GM21515 (cell line): ENCODE results near the gene RHBG.
"Not testable (repeated sequence)": the region's sequence is repeated elsewhere in the genome, so short reads cannot be mapped to it uniquely, and the experiment has no call there.

ENCODE experiments used
- ATAC-seq: cut with Tn5 transposase; IDR thresholded peaks from one replicate; pipeline ENCODE4 v1.9.1; 2021; ENCODE audit not compliant: unreplicated experiment

The RHBG gene

DNA sequence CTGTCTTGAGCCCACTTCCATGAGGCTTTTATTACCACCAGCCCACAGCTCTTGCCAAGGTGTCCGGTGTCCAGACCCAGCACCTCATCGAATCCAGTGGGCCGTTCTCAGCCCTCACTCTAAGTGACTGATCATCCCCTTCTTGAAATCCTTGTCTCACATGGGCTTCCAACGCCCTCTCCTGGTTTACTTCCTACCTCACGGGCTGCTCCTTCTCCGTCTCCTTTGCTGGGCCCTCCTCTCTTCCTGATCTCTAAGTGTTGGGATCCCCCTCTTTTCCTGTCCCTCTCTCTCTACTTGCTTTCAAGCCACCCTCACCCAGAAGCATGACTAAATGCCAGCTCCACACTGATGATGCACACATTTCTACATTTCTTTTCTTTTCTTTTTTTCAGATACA is 9.0 kb upstream of the RHBG start:
- ATAC-seq, result no peak

DNA sequence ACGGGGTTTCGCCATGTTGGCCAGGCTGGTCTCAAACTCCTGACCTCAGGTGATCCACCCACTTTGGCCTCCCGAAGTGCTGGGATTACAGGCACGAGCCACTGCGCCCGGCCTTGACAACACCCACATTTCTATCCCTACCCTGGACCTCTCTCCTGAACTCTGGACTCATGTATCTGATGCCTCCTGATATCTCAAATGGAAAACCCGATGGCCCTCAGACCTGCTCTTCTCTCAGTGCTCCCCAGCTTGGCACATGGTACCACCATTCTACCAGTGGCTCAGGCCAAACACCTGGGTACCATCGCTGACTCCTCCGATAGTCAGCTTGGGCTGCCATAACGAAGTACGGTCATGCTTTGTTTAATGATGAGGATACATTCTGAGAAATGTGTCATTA is 8.5 kb upstream of the RHBG start:
- ATAC-seq, result no peak

DNA sequence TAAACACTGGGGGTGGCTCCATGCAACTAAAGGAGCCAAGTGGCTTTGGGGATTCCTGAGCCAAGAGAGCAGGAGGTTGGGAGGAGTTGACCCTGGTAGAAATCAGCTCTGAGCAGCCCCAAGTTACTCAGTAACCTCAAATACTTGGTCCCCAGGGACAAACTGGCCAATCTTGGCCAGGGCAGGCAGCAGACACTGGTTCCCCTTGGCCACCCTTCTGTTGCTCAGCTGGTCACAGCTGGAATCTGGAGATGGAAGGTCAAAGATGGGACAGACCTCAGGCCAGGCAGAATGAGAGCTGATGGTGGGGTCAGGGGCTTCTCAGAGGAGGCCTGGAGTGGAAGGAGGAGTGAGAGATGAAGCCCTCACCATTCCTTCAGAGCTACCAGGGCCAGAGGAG is 3.3 kb upstream of the RHBG start:
- ATAC-seq, result no peak

DNA sequence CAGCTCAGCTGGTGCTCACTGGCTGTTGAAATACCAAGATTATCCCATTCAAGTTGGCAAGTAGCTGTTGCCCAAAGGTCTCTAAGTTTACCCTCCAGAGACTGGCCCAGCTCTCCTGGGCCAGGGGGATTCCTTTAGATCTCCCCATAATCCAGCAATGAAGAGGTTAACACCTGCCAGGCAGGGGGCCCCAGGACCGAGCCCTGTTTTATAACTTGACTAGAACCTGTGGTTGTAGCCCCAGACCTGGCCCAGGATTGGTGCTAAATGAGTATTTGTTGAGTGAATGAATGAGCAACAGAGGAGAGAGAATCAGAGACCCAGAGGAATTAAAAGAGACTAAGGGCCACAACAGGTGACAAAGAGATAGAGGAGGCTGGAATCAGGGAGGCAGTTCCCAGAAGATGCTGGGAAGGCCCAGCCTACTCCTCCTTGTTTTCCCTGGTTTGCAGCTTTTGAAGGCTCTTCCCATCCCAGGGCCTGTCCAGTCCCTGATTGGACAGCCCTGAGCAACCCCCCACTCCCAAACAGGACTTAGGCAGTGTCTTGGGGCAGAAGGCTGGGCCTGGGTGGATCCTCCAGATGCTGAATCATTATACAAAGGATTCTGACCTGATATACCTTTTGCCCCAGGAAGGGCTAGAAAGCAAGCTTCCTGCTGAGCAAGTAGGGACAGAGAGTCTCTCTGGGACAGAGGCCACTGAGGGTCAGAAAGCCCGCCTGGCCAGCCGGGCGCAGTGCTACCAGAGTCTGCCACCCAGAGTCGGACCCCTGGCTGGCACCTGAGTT is 2.4 kb upstream of the RHBG start:
- ATAC-seq, result no peak

DNA sequence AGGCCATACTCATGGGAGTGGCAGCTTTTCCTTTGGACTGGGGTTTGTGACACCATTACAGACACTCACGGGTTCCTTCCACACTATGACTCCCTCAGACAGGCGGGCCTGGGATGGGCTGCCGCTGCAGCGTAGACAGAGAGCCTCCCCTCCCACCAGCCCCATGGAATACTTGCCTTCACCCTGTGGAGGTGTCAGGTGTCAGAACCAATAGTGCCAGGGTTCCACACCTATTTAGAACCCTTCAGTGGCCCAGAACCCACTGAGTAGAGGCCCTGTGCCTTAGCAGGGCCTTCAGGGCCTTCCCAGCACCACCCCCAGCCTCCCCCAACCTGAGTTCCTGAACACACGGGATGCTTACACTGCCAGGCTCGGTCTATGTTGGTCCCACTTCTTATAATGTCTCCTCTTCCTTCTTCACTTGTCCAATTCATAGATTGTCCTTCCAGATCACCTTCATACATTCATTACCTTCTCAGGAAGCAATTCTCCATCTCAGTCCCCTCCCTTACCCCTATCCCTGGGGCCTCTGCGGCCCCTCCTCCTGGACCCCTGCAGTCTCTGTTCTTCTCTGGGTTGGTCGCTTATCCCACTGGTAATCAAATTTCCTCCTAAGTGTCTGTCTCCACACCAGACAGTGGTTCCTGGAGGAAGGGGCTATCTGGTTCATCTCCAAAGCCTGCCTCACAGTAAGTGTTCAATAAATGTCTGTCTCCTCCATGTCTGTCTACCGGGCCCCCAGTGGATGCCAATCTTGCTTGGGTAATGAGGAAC is 1.4 kb upstream of the RHBG start:
- no peak for ATAC-seq

DNA sequence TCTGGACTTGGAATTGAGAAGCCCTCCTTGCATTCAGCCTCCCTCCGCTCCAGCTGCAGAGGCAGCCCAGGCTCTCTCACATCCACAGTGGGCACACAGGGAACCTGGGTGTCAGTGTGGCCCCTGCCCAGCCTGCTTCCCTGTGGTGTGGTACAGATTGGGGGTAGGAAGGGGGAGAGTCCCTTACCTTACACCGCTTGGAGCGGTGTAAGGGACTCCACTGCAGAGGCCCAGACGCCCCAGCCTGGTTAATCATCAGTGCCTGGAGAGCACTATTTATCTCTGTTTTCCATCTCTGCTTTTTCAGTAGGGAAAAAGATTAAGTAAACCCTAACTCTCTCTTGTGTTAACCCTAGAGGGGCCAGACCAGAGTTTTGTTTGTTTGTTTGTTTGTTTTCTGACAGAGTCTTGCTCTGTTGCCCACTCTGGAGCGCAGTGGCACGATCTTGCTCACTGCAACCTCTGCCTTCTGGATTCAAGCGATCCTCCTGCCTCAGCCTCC is 803 bp upstream of the RHBG start:
- ATAC-seq, result no peak

DNA sequence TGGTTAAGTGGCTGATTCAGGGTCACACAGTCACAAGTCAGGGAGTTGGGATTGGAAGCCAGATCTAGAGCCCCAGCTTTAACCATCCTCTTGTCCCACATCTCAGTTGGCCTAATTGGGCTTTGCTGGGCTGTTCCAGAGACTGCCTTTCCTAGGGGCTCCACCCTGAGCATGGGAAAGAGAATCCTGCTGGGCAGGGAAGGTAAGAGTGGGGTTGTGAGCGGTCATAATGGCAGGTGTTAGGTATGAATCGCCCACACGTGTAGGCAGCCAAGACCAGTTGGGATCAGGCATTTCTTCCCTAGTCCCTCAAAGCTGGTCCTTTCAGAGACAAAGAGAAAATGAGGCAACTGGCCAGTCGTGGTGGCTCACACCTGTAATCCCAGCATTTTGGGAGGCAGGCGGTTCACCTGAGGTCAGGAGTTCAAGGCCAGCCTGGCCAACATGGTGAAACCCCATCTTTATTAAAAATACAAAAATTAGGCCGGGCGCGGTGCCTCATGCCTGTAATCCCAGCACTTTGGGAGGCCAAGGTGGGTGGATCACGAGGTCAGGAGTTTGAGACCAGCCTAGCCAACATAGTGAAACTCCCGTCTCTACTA is 775 bp downstream of the RHBG start:
- ATAC-seq, result not testable (repeated sequence)

DNA sequence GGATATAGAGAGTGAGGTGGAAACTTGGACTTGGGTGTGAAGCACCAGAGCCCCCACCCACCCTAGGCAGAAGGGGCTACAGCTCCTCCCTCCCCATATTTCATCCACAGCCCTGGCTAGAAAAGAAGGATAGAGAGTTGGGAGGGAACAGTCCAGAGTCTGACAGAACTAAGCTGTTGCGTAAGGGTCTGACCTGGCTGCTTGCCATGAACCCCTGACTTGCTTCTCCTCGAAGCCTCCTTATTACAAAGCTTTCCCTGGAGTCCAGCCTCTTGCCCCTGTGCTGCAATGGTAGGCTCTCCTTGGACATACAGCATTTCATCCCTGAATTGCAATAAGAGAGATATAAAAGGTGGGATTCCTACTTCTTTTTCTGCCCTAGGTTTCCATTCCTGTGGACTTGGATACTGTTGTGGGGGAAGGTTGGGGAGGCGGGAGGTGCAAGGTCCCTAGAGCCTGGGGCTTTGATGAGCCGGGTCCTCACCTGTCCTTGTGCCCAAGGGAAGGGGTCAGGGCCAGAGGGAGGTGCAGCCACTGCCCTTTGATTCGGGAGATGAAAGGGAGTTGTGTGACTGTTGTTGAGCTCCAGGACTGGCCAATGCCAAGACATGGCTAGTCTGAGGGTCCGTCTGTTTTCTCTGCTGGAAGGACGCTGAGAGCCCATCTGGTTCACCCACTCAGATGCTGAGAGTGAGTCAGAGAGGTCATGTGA is 2.7 kb downstream of the RHBG start:
- ATAC-seq, result no peak

DNA sequence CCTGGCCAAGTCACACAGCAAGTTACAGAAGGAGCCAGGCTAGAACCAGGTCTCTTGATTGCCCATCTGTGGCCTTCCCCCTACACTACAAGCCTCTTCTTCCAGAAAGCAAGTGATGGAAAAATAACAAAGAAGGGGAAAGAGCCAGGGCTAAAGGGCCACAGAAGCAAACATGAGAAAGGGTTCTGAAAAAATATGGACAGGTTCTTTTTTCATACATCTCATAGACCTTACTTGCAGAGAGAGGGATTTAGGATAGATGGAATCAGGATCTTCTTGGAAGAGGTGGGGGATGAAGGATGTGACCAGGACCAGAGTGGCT is 3.2 kb downstream of the RHBG start:
- ATAC-seq, result no peak

DNA sequence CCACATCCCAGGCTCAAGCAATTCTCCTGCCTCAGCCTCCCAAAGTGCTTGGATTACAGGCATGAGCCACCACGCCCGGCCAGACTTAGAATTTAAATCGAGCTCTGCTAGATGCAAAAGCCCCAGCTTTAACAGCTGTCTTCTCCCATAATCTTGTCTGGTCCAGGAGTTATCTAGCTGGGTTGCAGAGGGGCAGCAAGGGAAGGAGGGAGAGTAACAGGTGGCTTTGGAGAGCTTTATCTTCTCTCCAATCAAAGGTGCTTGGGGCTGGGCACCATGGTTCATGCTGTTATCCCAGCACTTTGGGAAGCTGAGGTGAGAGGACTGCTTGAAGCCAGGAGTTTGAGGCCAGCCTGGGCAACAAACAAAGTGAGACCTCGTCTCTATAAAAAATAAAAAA is 3.9 kb downstream of the RHBG start:
- ATAC-seq, result no peak

DNA sequence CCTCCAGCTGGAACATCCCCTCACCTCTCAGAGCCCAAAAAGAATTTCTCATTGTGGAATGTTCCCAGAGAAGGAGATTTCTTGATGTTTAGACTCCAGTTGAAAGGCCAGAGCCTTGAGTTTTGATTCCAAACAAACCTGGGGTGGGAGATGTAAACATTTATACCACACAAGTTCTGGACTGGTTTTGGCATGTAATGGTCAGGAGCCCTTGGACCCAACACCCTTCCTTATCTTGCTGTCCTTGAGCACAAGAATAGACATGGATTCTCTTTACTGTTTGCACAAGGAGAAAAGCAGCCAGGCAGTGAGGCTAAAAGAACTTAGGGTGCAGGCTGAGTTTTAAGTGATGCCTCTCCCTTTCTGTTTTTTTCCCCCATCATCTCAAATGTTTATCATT is 4.5 kb downstream of the RHBG start:
- no peak for ATAC-seq

DNA sequence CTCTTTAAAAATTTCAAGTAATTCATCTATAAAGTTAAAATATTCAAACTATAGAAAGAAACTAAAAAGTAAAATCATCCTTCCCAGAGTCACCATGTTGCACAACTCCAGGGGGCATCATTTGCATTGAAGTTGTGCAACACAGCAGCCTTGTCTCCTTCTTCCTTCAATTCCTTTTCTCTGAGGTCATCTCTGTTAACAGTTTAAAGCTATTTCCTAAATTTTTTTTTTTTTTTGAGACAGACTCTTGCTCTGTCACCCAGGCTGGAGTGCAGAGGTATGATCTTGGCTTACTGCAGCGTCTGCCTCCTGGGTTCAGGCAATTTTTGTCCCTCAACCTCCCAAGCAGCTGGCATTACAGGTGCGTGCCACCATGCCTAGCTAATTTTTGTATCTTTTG is 7.1 kb downstream of the RHBG start:
- no peak for ATAC-seq

DNA sequence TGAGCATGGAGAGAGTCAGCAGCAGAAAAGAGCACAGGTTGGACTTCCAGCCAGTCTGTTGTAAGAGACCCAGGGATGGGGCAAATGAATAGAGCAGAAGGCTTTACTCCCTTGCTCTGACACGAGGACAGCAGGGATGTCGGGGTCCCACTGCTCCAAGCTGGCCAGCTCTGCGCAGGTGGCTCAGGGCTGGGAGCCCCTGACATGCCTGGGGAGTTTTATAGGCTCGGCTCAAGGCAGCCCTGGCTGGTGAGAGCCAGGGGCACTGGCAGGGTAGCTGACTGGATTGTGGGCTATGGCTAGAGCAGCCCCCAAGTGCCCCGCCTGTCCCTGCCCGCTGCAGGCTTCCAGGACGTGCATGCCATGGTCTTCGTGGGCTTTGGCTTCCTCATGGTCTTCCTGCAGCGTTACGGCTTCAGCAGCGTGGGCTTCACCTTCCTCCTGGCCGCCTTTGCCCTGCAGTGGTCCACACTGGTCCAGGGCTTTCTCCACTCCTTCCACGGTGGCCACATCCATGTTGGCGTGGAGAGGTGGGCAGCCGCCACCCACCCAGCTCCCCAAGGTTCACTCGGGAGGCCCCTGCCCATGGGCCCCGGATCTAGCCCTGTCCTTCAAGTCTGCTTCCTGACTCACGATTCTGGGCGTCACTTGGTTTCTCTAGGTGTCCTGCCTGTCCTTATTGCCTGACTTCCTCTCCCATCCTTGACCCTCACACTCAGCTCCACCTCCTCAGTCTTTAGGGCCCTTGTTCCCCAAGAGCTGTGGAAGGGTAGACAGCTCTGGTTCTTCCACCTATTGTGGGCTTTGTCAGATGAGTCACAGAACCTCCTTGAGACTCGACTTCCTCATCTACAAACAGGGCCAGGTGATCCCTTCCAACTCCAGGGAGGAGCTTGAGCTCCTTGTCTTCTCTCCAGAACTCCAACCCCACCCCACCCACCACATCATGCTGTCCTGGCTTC is 8.2 kb downstream of the RHBG start:
- no peak for ATAC-seq

DNA sequence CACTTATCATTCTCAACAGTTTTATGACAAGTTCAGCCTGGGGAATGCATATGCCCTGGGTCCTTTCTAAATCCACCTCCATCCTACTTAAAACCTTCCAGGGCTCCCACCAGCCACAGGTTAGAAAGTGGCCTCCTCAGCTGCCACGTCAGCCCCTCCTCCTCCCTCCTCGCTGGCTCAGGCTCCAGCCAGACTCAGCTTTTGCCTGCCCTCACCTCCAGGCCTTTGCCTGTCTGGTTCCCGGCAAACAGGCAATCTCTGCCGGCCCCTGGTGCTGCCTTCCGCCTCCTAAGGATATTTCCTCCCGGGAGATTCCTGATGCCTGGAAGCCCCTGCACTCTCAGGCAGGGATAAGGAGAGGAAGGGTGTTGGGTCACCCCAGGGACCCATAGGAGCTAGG is 9.5 kb downstream of the RHBG start:
- ATAC-seq, result no peak

DNA sequence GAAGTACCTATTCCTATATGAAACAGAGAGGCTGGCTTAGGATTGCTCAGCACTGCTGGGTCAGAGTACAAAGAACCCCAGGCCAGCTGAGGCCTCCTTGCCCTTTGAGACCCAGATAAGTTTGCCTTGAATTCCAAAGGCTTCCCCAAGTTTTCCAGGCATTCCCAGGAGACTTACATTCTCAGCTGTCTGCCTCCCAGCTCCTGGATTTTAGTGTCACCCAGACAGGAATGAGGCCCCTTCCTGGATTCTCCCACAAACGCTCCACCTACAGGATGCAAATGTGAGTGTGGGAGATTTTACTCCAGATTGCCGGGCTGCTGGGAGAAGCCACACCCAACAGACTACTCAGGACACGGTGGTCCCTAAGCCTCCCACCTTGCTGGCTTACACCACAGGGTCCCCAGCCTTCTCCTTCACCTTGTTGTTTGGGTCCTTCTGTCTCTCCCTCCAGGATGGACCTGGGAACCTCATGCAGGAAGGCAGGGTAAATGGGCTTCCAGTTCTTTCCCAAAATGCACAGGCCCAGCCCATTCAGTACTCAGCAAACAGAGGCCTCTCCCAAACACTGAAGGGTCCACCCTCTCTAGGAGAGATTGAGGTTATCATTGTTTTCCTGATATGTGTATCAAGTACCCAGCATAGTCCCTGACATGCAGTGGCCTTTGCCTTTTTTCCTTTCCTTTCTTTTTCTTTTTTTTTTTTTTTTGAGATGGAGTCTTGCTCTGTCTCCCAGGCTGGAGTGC is 10.6 kb downstream of the RHBG start:
- no peak for ATAC-seq

DNA sequence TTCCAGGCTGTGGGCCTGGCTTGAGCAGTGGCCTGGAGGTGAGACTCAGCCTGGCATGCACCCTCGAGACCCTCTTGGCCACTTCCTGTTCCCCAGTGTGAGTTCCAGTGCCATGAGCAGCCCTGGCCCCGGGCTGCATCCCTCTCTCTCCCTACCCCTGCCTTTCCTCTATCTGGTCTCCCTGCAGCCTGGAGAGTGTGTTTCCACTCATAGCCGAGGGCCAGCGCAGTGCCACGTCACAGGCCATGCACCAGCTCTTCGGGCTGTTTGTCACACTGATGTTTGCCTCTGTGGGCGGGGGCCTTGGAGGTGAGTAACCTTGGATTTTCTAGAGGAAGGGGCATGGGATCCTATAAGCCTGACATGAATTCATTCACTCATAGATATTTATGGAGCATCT is 13.6 kb downstream of the RHBG start:
- ATAC-seq, result no peak

DNA sequence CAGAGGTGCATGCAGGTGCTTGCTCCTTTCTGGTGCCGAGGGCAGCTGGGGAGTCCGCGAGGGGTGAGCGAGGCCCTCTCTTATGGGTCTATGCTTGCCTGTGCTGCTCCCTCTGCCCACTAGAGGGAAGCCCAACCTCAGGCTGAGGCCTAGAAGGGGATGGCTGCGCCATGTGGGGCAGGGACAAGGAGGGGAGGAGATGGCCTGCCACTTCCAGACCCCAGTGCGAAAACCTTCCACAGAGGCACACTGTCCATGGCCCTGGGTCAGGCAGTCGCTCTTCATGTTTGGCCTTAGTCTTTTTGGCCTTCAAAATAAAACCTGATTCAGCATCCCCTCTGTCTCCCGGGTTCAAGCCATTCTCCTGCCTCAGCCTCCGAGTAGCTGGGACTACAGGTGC is 14.0 kb downstream of the RHBG start:
- ATAC-seq, result no peak

DNA sequence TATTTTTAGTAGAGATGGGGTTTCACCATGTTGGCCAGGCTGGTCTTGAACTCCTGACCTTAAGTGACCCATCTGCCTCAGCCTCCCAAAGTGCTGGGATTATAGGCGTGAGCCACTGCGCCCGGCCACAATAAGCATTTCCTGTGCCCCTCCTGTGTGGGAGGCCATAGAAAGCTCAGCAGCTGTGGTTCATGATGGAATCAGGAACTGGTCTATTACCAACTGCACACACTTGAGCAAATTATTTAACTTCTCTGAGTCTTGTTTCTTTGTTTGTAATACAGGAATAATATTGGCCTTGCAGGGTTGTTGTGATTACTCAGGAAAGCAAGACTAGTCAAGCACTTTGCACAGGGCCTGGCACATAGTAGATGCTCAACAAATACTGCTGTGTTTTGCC is 15.0 kb downstream of the RHBG start:
- ATAC-seq, result no peak

DNA sequence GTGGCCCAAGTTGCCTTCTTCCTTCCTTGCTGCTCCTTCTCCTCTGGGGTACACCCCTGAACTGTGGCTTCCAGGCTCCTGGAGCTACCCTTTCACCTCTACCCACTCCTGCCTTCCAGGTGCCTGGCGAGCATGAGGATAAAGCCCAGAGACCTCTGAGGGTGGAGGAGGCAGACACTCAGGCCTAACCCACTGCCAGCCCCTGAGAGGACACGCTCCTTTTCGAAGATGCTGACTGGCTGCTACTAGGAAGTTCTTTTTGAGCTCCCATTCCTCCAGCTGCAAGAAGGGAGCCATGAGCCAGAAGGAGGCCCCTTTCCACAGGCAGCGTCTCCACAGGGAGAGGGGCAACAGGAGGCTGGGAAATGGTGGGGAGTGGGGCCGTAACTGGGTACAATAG is 15.6 kb downstream of the RHBG start:
- no peak for ATAC-seq

DNA sequence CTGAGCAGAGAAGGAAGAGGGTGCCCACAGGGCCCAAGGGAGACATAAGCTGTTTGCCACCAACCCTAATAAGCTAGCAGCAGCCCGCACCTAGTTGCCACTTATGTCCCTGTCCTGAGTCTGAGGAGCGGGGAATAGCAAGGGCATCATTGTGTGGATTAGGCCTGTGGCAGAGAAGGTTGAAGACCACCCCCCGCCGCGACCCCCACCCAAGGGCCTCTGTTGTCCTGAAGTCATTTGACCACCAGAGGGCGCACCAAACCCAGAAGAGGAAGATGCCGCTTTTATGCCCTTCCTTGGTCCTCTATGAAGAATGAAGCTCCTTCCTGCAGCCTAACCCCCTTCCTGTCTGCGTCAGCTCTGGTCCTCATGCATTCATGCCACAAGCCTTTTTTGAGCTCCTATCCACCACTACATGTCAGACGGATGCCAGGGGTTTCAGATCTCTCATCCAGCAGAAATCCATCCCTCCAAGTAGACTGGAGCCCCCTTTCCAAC is 16.6 kb downstream of the RHBG start:
- no peak for ATAC-seq
